HG03095 (cell line): ENCODE measurements around the gene PTCH1.

Experiments
- ATAC-seq: cut with Tn5 transposase; IDR thresholded peaks from one replicate; pipeline ENCODE4 v1.9.1; 2021; ENCODE audit warnings: moderate library complexity; ENCODE audit not compliant: unreplicated experiment

Gene PTCH1

GRCh38 chr9:95499847-95500246 is 16.9 kb downstream of the PTCH1 start:
- no peak for ATAC-seq

- ATAC-seq = no peak
Observed at GRCh38 chr9:95499046-95499676, 17.6 kb downstream of the PTCH1 start.

GRCh38 chr9:95498641-95499040 is 18.1 kb downstream of the PTCH1 start:
- ATAC-seq = no peak

GRCh38 chr9:95497772-95498171 is 19.0 kb downstream of the PTCH1 start:
- no peak for ATAC-seq

GRCh38 chr9:95496687-95497086 is 20.1 kb downstream of the PTCH1 start:
- ATAC-seq = no peak

GRCh38 chr9:95495961-95496360 is 20.8 kb downstream of the PTCH1 start:
- ATAC-seq = no peak

GRCh38 chr9:95495529-95495928 is 21.2 kb downstream of the PTCH1 start:
- no peak for ATAC-seq

- ATAC-seq = peak; percentile 85
Observed at GRCh38 chr9:95494416-95495371, 22.1 kb downstream of the PTCH1 start.

- peak; percentile 27 for ATAC-seq
Observed at GRCh38 chr9:95494022-95494415, 22.8 kb downstream of the PTCH1 start.

- ATAC-seq = no peak
Observed at GRCh38 chr9:95493402-95493801, 23.4 kb downstream of the PTCH1 start.

GRCh38 chr9:95491543-95492320 is 25.0 kb downstream of the PTCH1 start:
- ATAC-seq = no peak

GRCh38 chr9:95488954-95489353 is 27.8 kb downstream of the PTCH1 start:
- no peak for ATAC-seq

- no peak for ATAC-seq
Observed at GRCh38 chr9:95486318-95486717, 30.5 kb downstream of the PTCH1 start.

- ATAC-seq = no peak
Observed at GRCh38 chr9:95484225-95484624, 32.5 kb downstream of the PTCH1 start.

- no peak for ATAC-seq
Observed at GRCh38 chr9:95483431-95483830, 33.3 kb downstream of the PTCH1 start.

- ATAC-seq = no peak
Observed at GRCh38 chr9:95482621-95483020, 34.1 kb downstream of the PTCH1 start.

GRCh38 chr9:95481000-95481399 is 35.8 kb downstream of the PTCH1 start:
- no peak for ATAC-seq

- no peak for ATAC-seq
Observed at GRCh38 chr9:95480346-95480745, 36.4 kb downstream of the PTCH1 start.

GRCh38 chr9:95479330-95479729 is 37.4 kb downstream of the PTCH1 start:
- no peak for ATAC-seq

- ATAC-seq = no peak
Observed at GRCh38 chr9:95478335-95478734, 38.4 kb downstream of the PTCH1 start.

GRCh38 chr9:95477885-95478284 is 38.9 kb downstream of the PTCH1 start:
- no peak for ATAC-seq
